ENCODE data around the gene CELF1. TPM values are rescaled to one million over a fixed set of nuclear protein-coding genes. Genes with fewer than 3 reads are reported as not detected.

The CELF1 gene
- total RNA-seq, 1 experiment from 2014 or later = 152 TPM

DNA sequence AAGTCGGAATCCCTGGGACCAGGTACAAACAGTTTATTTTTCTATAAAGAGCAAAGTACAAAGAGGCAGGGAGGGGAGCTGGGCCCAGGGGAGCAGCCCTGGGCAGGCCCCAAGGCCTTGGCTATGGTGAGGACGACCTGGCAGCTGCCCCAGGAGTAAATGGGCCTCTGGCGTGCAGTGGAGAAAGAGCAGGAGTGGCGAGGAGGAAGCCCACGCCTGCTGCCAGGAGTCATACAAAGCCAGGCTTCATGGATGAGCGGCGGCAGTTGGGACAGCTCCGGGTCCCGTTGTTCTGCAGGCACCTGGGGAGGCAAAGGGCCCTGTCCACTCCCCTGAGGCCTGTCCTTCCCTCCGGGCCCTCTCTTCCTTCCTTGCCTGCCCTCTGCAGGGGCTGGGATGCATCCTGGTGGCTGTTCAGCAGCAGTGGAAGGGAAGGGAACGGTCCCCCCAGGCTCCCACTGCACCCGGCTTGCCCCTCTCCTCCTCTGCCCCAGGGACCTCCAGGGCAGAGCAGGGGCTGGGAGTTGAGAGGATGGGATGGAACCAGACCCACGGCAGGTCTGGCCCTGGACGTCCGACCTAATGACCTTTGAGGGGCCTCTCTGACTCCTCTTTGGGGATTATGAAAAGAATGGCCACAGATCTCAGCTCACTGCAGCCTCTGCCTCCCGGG lies 115.0 kb downstream of the CELF1 start:
- Histone ChIP-seq H3K27me3 (replicated peaks; ENCODE audit: control insufficient read depth, insufficient read depth, low read length) (no peaks in the 10 kb centered on the region), H3K4me1 (no peaks in the 10 kb centered on the region), H3K4me3 (ENCODE audit: low read depth, low read length) (no peak overlapping the region), H3K36me3 (ENCODE audit: control insufficient read depth, insufficient read depth, low read length) (no peaks in the 10 kb centered on the region), H3K9me3 (no peaks in the 10 kb centered on the region)
- peaks cover 7% of the 10 kb centered on the region for H3K4me1 Mint-ChIP-seq (ENCODE audit: low read depth, unreplicated experiment)
- H3K36me3 Mint-ChIP-seq (ENCODE audit: insufficient read depth, unreplicated experiment) = peaks cover 5% of the 10 kb centered on the region
- no peak for DNase-seq
- H3K27me3 Mint-ChIP-seq (ENCODE audit: insufficient read depth, unreplicated experiment) = no peaks in the 10 kb centered on the region
- intact Hi-C loops (cut with micrococcal nuclease; ENCODE audit: unreplicated experiment) = no loop called here
- TF ChIP-seq, protein P1, sequence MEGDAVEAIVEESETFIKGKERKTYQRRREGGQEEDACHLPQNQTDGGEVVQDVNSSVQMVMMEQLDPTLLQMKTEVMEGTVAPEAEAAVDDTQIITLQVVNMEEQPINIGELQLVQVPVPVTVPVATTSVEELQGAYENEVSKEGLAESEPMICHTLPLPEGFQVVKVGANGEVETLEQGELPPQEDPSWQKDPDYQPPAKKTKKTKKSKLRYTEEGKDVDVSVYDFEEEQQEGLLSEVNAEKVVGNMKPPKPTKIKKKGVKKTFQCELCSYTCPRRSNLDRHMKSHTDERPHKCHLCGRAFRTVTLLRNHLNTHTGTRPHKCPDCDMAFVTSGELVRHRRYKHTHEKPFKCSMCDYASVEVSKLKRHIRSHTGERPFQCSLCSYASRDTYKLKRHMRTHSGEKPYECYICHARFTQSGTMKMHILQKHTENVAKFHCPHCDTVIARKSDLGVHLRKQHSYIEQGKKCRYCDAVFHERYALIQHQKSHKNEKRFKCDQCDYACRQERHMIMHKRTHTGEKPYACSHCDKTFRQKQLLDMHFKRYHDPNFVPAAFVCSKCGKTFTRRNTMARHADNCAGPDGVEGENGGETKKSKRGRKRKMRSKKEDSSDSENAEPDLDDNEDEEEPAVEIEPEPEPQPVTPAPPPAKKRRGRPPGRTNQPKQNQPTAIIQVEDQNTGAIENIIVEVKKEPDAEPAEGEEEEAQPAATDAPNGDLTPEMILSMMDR (IDR thresholded peaks at IDR 0.05; ENCODE audit: insufficient read depth in 1 of 2, low read depth in 1 of 2, low read length in 1 of 2, severe bottlenecking in 1 of 2, unreplicated experiment in 1 of 2) = no peak
- CTCF ChIA-PET = no interaction called here
- no peaks in the 10 kb centered on the region for H3K9me3 Mint-ChIP-seq (ENCODE audit: unreplicated experiment)
- H3K4me3 Mint-ChIP-seq (ENCODE audit: unreplicated experiment) = no peak overlapping the region
- POLR2A ChIA-PET = no interaction called here
- BruUV-seq (replicated peaks) = no TSS peak
- H3K27ac Mint-ChIP-seq (ENCODE audit: unreplicated experiment) = no peak overlapping the region

DNA sequence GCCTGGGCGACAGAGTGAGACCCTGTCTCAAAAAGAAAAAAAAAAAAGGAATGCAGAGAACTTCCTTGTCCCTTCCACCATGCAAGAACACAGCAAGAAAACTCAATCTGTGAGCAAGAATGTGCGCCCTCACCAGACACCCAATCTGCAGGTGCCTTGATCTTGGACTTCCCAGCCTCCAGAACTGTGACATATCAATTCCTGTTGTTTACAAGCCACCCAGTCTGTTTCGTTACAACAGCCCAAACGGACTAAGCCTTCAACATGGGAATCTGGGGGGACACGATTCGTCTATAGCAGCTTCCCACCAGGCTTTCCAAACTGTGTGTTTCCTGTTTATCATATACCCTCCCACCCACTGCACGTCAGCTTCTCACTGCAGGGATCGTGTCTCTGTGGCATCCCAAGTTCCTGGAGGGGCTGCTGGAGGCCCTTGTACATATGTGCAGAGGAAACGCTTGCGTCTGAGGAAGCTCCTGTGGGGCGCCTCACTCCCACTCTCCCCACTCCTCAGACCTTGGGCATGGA lies 115.7 kb downstream of the CELF1 start:
- H3K4me1 Mint-ChIP-seq (ENCODE audit: low read depth, unreplicated experiment) = peaks cover 7% of the 10 kb centered on the region
- CTCF ChIA-PET = no interaction called here
- no peak overlapping the region for H3K4me3 Mint-ChIP-seq (ENCODE audit: unreplicated experiment)
- DNase-seq = no peak
- no peaks in the 10 kb centered on the region for H3K9me3 Mint-ChIP-seq (ENCODE audit: unreplicated experiment)
- H3K27ac Mint-ChIP-seq (ENCODE audit: unreplicated experiment) = no peak overlapping the region
- H3K9me3 ChIP-seq = no peaks in the 10 kb centered on the region
- intact Hi-C loops (cut with micrococcal nuclease; ENCODE audit: unreplicated experiment) = no loop called here
- H3K4me1 ChIP-seq = no peaks in the 10 kb centered on the region
- no peaks in the 10 kb centered on the region for H3K27me3 Mint-ChIP-seq (ENCODE audit: insufficient read depth, unreplicated experiment)
- H3K36me3 Mint-ChIP-seq (ENCODE audit: insufficient read depth, unreplicated experiment) = peaks cover 5% of the 10 kb centered on the region
- no TSS peak for BruUV-seq (replicated peaks)
- POLR2A ChIA-PET = no interaction called here
- TF ChIP-seq, protein P1 (IDR thresholded peaks at IDR 0.05; ENCODE audit: insufficient read depth in 1 of 2, low read depth in 1 of 2, low read length in 1 of 2, severe bottlenecking in 1 of 2, unreplicated experiment in 1 of 2) = no peak
- no peaks in the 10 kb centered on the region for H3K36me3 ChIP-seq (ENCODE audit: control insufficient read depth, insufficient read depth, low read length)
- H3K4me3 ChIP-seq (ENCODE audit: low read depth, low read length) = no peak overlapping the region
- no peaks in the 10 kb centered on the region for H3K27me3 ChIP-seq (replicated peaks; ENCODE audit: control insufficient read depth, insufficient read depth, low read length)

DNA sequence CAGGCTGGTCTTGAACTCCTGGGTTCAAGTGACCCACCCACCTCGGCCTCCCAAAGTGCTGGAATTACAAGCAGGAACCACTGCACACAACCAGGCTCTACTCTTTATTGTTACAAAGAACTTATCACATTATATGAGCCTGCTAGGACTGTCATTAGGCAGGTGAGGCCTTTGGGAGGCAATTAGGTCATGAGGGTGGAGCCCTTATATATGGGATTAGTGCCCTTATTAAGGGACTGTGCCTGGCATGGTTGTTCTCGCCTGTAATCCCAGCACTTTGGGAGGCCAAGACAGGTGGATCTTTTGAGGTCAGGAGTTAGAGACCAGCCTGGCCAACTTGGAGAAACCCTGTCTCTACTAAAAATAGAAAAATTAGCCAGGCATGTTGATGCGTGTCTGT lies 116.2 kb downstream of the CELF1 start:
- Histone ChIP-seq H3K36me3 (ENCODE audit: control insufficient read depth, insufficient read depth, low read length) (no peaks in the 10 kb centered on the region), H3K9me3 (no peaks in the 10 kb centered on the region), H3K4me3 (ENCODE audit: low read depth, low read length) (no peak overlapping the region), H3K4me1 (no peaks in the 10 kb centered on the region), H3K27me3 (replicated peaks; ENCODE audit: control insufficient read depth, insufficient read depth, low read length) (no peaks in the 10 kb centered on the region)
- TF ChIP-seq, protein P1 (IDR thresholded peaks at IDR 0.05; ENCODE audit: insufficient read depth in 1 of 2, low read depth in 1 of 2, low read length in 1 of 2, severe bottlenecking in 1 of 2, unreplicated experiment in 1 of 2) = no peak
- BruUV-seq (replicated peaks) = no TSS peak
- Mint-ChIP-seq H3K36me3 (ENCODE audit: insufficient read depth, unreplicated experiment) (peaks cover 5% of the 10 kb centered on the region), H3K4me3 (ENCODE audit: unreplicated experiment) (no peak overlapping the region), H3K27ac (ENCODE audit: unreplicated experiment) (no peak overlapping the region), H3K27me3 (ENCODE audit: insufficient read depth, unreplicated experiment) (no peaks in the 10 kb centered on the region), H3K9me3 (ENCODE audit: unreplicated experiment) (no peaks in the 10 kb centered on the region), H3K4me1 (ENCODE audit: low read depth, unreplicated experiment) (peaks cover 7% of the 10 kb centered on the region)
- ChIA-PET CTCF (no interaction called here), POLR2A (no interaction called here)
- DNase-seq = no peak
- intact Hi-C loops (cut with micrococcal nuclease; ENCODE audit: unreplicated experiment) = no loop called here
